GM19023 (cell line): ENCODE data around the gene TST.
A peak's percentile ranks its signal among the peaks of the same experiment; 100 is the strongest.
"Not testable (repeated sequence)": the region's sequence is repeated elsewhere in the genome, so short reads cannot be mapped to it uniquely, and the experiment has no call there.

ENCODE experiments used
- ATAC-seq: cut with Tn5 transposase; IDR thresholded peaks from one replicate; pipeline ENCODE4 v1.9.1; 2021; ENCODE audit warnings: mild to moderate bottlenecking, moderate library complexity; ENCODE audit not compliant: unreplicated experiment

The TST gene

GRCh38 chr22:36989012-36989411, 30.2 kb downstream of the TST start:
- ATAC-seq = not testable (repeated sequence)

DNA sequence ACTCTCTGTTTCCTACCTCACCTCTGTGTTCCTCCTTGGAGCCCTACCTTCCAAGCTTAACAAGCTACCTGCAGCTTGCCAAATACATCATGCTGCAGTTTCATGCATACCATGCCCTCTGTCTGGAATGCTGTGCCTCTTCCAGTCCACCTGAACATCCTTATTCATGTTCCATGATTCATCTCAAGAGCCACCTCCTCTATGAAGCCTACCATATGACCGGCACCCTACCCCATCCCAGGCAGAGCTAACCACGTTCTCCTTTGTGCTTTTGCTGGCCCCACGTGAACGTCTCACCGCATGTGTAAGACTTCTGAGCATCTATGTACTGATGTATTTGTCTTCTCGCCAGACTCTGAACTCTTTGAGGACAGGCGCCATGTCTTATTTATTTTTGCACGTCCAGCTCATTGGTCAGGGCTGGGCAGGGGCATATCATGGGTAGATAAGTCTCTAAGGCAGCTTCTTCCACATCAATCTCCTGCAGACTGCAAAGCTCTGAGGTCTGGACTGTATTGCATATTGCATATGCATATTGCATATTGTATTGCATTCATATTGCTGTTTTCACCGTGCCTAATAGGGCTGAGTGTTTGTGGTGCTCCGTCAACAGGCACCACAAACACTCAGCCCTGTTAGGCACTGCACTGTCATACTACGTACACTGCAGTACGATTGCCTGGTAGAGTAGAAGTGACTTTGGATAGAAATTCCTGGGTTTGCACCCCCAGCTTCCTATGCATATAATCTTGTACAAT, 31.0 kb downstream of the TST start:
- no peak for ATAC-seq

- no peak for ATAC-seq
Measured at GRCh38 chr22:36986242-36986821, 32.9 kb downstream of the TST start.

GRCh38 chr22:36985211-36985889, 33.9 kb downstream of the TST start:
- ATAC-seq = no peak

GRCh38 chr22:36982136-36982535, 37.1 kb downstream of the TST start:
- no peak for ATAC-seq

GRCh38 chr22:36981247-36981775, 37.9 kb downstream of the TST start:
- ATAC-seq = no peak

DNA sequence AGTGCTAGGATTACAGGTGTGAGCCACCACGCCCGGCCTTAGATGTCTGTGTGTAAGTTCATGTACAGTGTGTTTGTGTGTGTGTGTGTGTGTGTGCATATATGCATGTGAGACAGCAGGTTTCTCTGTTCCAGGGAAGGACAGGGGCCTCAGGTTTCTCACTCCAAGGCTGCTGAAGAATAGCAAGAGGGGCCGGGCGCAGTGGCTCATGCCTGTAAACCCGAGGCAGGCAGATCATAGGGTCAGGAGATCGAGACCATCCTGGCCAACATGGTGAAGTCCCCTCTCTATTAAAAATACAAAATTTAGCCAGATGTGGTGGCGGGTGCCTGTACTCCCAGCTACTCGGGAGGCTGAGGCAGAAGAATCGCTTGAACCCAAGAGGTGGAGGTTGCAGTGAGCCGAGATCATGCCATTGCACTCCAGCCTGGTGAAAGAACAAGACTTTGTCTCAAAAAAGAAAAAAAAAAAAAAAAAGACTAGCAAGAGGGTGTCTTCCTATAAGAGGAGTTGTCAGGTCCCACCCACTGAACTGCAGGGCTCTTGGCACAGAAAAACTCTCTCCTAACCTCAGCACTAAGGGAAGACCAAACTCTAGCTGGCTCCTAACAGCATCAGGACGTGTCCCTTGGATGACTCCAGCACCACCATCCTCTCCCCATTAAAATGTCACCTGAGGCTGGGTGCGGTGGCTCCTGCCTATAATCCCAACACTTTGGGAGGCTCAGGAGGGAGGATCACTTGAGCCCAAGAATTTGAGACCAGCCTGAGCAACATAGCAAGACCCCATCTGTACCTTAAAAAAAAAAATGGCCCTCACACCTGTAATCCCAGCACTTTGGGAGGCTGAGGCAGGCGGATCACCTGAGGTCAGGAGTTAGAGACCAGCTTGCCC, 40.0 kb downstream of the TST start:
- no peak for ATAC-seq

- no peak for ATAC-seq
Measured at GRCh38 chr22:36977947-36978660, 41.1 kb downstream of the TST start.

GRCh38 chr22:36977401-36977861, 41.8 kb downstream of the TST start:
- ATAC-seq = peak; percentile 47

GRCh38 chr22:36976606-36977005, 42.6 kb downstream of the TST start:
- no peak for ATAC-seq

- ATAC-seq = no peak
Measured at GRCh38 chr22:36971341-36972125, 47.7 kb downstream of the TST start.

DNA sequence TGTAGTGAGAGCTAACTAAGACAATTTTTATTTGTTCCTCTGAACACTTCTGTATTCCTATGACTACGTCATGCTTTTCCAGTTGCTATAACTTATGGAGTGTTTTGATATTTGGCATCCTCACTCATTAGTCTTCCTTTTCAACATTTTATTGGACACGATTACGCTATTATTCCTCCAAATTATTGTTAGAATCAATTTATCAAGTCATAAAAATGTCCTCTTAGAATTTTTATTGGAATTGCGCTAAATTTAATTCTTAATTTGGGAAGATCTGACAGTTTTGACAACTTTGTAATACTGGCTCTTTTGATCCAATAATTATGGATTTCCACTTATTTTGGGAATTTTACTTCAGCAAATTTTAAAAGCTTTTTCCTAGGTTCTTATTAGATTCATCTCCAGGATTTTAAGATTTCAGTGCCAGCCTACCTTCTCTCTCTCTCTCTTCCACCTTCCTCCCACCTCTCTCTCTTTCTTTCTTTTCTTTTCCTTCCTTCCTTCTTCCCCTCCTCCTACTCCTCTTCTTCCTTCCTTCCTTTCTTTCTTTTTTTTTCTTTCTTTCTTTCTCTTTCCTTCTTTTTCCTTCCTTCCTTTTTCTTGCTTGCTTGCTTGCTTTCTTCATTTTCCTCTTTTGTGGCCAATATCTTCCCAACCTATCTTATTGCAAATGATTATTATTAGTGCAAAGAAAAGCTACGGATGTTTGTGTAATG, 50.8 kb downstream of the TST start:
- ATAC-seq = no peak

- no peak for ATAC-seq
Measured at GRCh38 chr22:36966851-36967540, 52.3 kb downstream of the TST start.

GRCh38 chr22:36965696-36966095, 53.6 kb downstream of the TST start:
- ATAC-seq = no peak

GRCh38 chr22:36964106-36964505, 55.1 kb downstream of the TST start:
- no peak for ATAC-seq

GRCh38 chr22:36963302-36963701, 55.9 kb downstream of the TST start:
- ATAC-seq = no peak

- ATAC-seq = no peak
Measured at GRCh38 chr22:36961626-36962025, 57.6 kb downstream of the TST start.
